Hepatocyte (in vitro differentiated cells): ENCODE measurements around the gene CEP295NL. TPM values are rescaled to one million over a fixed set of nuclear protein-coding genes. Genes with fewer than 3 reads are reported as not detected.
A peak's percentile ranks its signal among the peaks of the same experiment; 100 is the strongest.

Experiments
- DNase-seq: peaks from one replicate; pipeline ENCODE4 v3.0.0-alpha.2; 2016; ENCODE audit warnings: low spot score
- H2AFZ ChIP-seq: fragments of 200-600 bp; sonication (generic); 2 replicates; pipeline ENCODE4 v1.6.0; 2016; ENCODE audit warnings: antibody characterized with exemption, mild to moderate bottlenecking
- H3K27ac ChIP-seq: fragments of 200-600 bp; sonication (generic); 2 replicates; pipeline ENCODE4 v1.5.1; 2016; ENCODE audit warnings: mild to moderate bottlenecking
- H3K27me3 ChIP-seq: fragments of 200-600 bp; sonication (generic); 2 replicates; pipeline ENCODE4 v1.6.1; 2016
- H3K36me3 ChIP-seq: fragments of 200-600 bp; sonication (generic); replicated peaks from 2 replicates; pipeline ENCODE4 v1.5.1; 2016; ENCODE audit warnings: low read depth; ENCODE audit not compliant: insufficient read depth
- H3K4me1 ChIP-seq: fragments of 200-600 bp; sonication (generic); 2 replicates; pipeline ENCODE4 v1.5.1; 2016; ENCODE audit warnings: mild to moderate bottlenecking, moderate library complexity; ENCODE audit not compliant: insufficient read depth
- H3K4me2 ChIP-seq: fragments of 200-600 bp; sonication (generic); 2 replicates; pipeline ENCODE4 v1.6.0; 2016
- H3K4me3 ChIP-seq: fragments of 200-600 bp; sonication (generic); 2 replicates; pipeline ENCODE4 v1.5.1; 2016; ENCODE audit warnings: mild to moderate bottlenecking
- H3K79me2 ChIP-seq: fragments of 200-600 bp; sonication (generic); 2 replicates; pipeline ENCODE4 v1.6.0; 2017; ENCODE audit warnings: mild to moderate bottlenecking
- H3K9me2 ChIP-seq: fragments of 200-600 bp; sonication (generic); replicated peaks from 2 replicates; pipeline ENCODE4 v1.6.0; 2017; ENCODE audit warnings: mild to moderate bottlenecking; ENCODE audit not compliant: insufficient read depth
- H3K9me3 ChIP-seq: fragments of 200-600 bp; sonication (generic); 2 replicates; pipeline ENCODE4 v1.5.1; 2016; ENCODE audit warnings: low read depth, mild to moderate bottlenecking
- H4K20me1 ChIP-seq: fragments of 200-600 bp; sonication (generic); 2 replicates; pipeline ENCODE4 v1.6.0; 2016; ENCODE audit warnings: mild to moderate bottlenecking; ENCODE audit not compliant: insufficient read depth, poor library complexity, severe bottlenecking
- EZH2 ChIP-seq: fragments of 200-600 bp; sonication (generic); IDR thresholded peaks from 2 replicates; pipeline ENCODE4 v1.6.1; 2016; ENCODE audit warnings: antibody characterized with exemption, mild to moderate bottlenecking, borderline replicate concordance
- EZH2phosphoT487 ChIP-seq: fragments of 200-600 bp; sonication (generic); IDR thresholded peaks from one replicate; pipeline ENCODE4 v1.6.1; 2018; ENCODE audit warnings: antibody characterized with exemption, mild to moderate bottlenecking, low read depth, moderate library complexity; ENCODE audit not compliant: unreplicated experiment, severe bottlenecking
- WGBS: methylation state at CpG from one replicate; pipeline ENCODE4 v1.1.6; 2016; ENCODE audit warnings: low lambda C conversion rate; ENCODE audit errors: missing lambda C conversion rate; 5-methylcytosine and 5-hydroxymethylcytosine counted together
- polyA plus RNA-seq: library from polyadenylated mRNA; unstranded; fragments of >200 nt; fragmentation: Nextera tagmentation; extraction: Ambion mirVana; gene quantifications from 2 replicates; pipeline ENCODE4 v1.2.1, GENCODE V29; 2016
- total RNA-seq: library from RNA; depleted of rRNA; stranded (reverse); fragments of >200 nt; gene quantifications from 2 replicates; pipeline ENCODE4 v1.2.3, GENCODE V29; 2014
- TF ChIP-seq, protein P1 (sequence below): fragments of 200-600 bp; sonication (generic); IDR thresholded peaks from 2 replicates; pipeline ENCODE4 v1.5.1; 2016; ENCODE audit warnings: antibody characterized with exemption, mild to moderate bottlenecking; ENCODE audit not compliant: poor library complexity

The CEP295NL gene
- total and polyA plus RNA-seq, 2 experiments from 2014 or later, result 0.17 to 0.97 TPM

- no peaks in the 10 kb centered on the region for H3K4me1 ChIP-seq
- H3K36me3 ChIP-seq, result no peaks in the 10 kb centered on the region
- WGBS, result 90% methylated on average over 17 of the region's 17 CpGs
- H3K79me2 ChIP-seq, result no peaks in the 10 kb centered on the region
- H3K4me2 ChIP-seq, result no peak overlapping the region
- H2AFZ ChIP-seq, result no peak overlapping the region
- no peak overlapping the region for H3K4me3 ChIP-seq
- H3K27me3 ChIP-seq, result no peaks in the 10 kb centered on the region
- peak overlapping the region; percentile 77 for H3K27ac ChIP-seq
- no peaks in the 10 kb centered on the region for H3K9me3 ChIP-seq
- H3K9me2 ChIP-seq, result no peaks in the 10 kb centered on the region
- no peak for TF ChIP-seq EZH2
- TF ChIP-seq EZH2phosphoT487, result no peak
- TF ChIP-seq, protein P1, sequence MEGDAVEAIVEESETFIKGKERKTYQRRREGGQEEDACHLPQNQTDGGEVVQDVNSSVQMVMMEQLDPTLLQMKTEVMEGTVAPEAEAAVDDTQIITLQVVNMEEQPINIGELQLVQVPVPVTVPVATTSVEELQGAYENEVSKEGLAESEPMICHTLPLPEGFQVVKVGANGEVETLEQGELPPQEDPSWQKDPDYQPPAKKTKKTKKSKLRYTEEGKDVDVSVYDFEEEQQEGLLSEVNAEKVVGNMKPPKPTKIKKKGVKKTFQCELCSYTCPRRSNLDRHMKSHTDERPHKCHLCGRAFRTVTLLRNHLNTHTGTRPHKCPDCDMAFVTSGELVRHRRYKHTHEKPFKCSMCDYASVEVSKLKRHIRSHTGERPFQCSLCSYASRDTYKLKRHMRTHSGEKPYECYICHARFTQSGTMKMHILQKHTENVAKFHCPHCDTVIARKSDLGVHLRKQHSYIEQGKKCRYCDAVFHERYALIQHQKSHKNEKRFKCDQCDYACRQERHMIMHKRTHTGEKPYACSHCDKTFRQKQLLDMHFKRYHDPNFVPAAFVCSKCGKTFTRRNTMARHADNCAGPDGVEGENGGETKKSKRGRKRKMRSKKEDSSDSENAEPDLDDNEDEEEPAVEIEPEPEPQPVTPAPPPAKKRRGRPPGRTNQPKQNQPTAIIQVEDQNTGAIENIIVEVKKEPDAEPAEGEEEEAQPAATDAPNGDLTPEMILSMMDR, result no peak
- H4K20me1 ChIP-seq, result no peaks in the 10 kb centered on the region
- DNase-seq, result peak; percentile 68
Observed at GRCh38 chr17:78862073-78863023, 40.7 kb downstream of the CEP295NL start.

- no peaks in the 10 kb centered on the region for H3K4me1 ChIP-seq
- no peak overlapping the region for H3K27ac ChIP-seq
- DNase-seq, result no peak
- H3K9me3 ChIP-seq, result no peaks in the 10 kb centered on the region
- WGBS, result 93% methylated on average over 4 of the region's 4 CpGs
- H3K36me3 ChIP-seq, result no peaks in the 10 kb centered on the region
- H3K79me2 ChIP-seq, result no peaks in the 10 kb centered on the region
- no peak overlapping the region for H3K4me3 ChIP-seq
- no peaks in the 10 kb centered on the region for H3K9me2 ChIP-seq
- no peak overlapping the region for H3K4me2 ChIP-seq
- no peaks in the 10 kb centered on the region for H4K20me1 ChIP-seq
- H3K27me3 ChIP-seq, result no peaks in the 10 kb centered on the region
- no peak overlapping the region for H2AFZ ChIP-seq
- TF ChIP-seq, protein P1, result no peak
- TF ChIP-seq EZH2, result no peak
Observed at GRCh38 chr17:78861229-78861628, 41.8 kb downstream of the CEP295NL start.

GRCh38 chr17:78859051-78859450, 44.0 kb downstream of the CEP295NL start:
- no peak for DNase-seq
- 87% methylated on average over 4 of the region's 4 CpGs for WGBS
- TF ChIP-seq, protein P1, result no peak
- no peak for TF ChIP-seq EZH2
- no peak for TF ChIP-seq EZH2phosphoT487
- Histone ChIP-seq H3K36me3 (no peaks in the 10 kb centered on the region), H3K27ac (no peak overlapping the region), H3K9me2 (no peaks in the 10 kb centered on the region), H3K4me2 (no peak overlapping the region), H3K4me3 (no peak overlapping the region), H2AFZ (no peak overlapping the region), H3K9me3 (no peaks in the 10 kb centered on the region), H3K4me1 (no peaks in the 10 kb centered on the region), H4K20me1 (no peaks in the 10 kb centered on the region), H3K27me3 (no peaks in the 10 kb centered on the region), H3K79me2 (no peaks in the 10 kb centered on the region)
